Measurements from ENCODE around the gene GRID1.

The GRID1 gene

DNA sequence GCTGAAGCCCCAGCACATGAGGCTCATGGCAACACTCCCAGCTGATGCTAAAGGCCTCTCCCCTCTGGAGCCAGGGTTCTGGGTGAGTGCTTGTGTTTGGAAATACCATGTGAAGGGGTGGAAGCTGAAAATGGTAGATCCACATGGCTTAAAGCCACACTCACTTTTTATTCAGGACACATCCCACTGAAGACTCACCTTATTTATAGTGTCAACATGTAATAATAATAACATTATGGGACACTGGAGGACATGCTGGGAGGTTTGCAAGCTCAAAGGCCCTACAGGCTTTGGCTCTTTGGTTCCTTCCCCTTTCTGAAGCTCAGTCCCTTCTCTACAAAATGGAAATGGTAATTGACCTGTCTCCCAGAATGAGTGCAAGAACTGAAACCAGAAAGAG is 318.0 kb downstream of the GRID1 start:
- no peak overlapping the region for H3K4me3 ChIP-seq (ENCODE audit: control insufficient read depth, low read depth, low read length)
- TF ChIP-seq, protein P1, sequence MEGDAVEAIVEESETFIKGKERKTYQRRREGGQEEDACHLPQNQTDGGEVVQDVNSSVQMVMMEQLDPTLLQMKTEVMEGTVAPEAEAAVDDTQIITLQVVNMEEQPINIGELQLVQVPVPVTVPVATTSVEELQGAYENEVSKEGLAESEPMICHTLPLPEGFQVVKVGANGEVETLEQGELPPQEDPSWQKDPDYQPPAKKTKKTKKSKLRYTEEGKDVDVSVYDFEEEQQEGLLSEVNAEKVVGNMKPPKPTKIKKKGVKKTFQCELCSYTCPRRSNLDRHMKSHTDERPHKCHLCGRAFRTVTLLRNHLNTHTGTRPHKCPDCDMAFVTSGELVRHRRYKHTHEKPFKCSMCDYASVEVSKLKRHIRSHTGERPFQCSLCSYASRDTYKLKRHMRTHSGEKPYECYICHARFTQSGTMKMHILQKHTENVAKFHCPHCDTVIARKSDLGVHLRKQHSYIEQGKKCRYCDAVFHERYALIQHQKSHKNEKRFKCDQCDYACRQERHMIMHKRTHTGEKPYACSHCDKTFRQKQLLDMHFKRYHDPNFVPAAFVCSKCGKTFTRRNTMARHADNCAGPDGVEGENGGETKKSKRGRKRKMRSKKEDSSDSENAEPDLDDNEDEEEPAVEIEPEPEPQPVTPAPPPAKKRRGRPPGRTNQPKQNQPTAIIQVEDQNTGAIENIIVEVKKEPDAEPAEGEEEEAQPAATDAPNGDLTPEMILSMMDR (conservative IDR thresholded peaks at IDR 0.05; ENCODE audit: control insufficient read depth, insufficient read depth, low read depth, low read length): no peak
- no peak for DNase-seq (ENCODE audit: low read depth)

DNA sequence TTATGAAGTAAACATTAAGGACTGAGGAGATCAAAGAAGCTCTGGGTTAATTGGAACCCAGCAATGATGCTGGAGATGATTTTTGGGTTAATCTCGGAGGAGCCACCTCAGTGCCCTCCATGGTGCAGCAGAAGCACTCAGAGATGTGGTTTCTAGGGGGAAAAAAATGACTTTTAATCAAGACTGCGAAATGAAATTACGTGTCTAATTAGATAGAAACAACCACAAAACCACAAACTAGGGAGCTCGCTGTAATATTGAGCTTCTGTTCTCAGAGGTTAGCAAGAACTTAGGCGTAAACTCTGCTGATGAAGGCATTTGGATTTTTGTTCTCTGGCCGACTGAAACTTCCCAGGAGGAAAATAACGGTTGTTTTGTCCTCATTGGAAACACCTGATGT is 319.0 kb downstream of the GRID1 start:
- TF ChIP-seq, protein P1 (conservative IDR thresholded peaks at IDR 0.05; ENCODE audit: control insufficient read depth, insufficient read depth, low read depth, low read length): no peak
- DNase-seq (ENCODE audit: low read depth): no peak
- H3K4me3 ChIP-seq (ENCODE audit: control insufficient read depth, low read depth, low read length): no peak overlapping the region

DNA sequence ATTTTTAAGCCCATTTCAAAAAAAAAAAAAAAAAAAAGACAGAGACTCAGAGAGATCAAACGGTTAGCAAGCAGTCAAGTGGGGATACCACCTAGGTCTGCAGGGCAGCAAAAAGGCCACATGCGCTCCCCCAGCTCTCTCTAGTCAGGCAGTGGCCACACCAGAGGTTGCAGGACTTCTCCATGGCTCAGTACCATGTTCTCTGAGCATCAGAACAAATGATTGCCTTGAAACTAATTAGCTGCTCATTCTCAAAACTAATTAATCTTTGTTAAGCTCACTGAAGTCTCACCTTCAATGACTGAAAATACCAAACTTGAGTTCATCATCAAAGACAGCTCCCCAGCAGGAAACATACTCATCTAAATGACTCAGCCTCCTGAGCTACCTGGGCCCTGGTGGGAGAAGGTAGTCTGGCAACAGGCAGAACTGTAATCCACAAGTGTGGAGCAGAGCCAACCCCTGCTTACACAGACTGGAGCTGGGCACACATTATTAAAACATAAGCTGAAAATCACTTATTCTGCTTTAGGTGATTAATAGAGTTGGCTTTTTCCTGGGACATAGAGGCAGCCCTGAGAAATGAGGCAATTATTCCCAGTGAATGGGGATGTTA is 319.6 kb downstream of the GRID1 start:
- no peak for DNase-seq (ENCODE audit: low read depth)
- H3K4me3 ChIP-seq (ENCODE audit: control insufficient read depth, low read depth, low read length): no peak overlapping the region
- TF ChIP-seq, protein P1 (conservative IDR thresholded peaks at IDR 0.05; ENCODE audit: control insufficient read depth, insufficient read depth, low read depth, low read length): no peak

DNA sequence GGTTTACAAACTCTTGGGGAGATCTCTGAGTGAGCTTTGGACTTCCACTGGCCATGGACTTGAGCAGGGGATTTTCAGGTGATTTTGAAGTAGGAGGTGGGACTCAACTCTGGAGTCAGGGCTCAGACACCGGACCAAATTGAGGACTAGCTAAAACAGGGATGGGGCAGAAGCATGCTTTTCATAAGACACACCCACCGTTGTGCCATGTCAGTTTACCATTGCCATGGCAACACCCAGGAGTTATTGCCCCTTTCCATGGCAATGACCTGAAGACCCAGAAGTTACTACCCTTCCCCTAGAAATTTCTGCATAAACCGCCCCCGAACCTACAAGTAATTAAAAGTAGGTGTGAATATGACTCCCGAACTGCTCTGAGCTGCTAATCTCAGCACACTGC is 320.7 kb downstream of the GRID1 start:
- no peak overlapping the region for H3K4me3 ChIP-seq (ENCODE audit: control insufficient read depth, low read depth, low read length)
- TF ChIP-seq, protein P1 (conservative IDR thresholded peaks at IDR 0.05; ENCODE audit: control insufficient read depth, insufficient read depth, low read depth, low read length): no peak
- no peak for DNase-seq (ENCODE audit: low read depth)

DNA sequence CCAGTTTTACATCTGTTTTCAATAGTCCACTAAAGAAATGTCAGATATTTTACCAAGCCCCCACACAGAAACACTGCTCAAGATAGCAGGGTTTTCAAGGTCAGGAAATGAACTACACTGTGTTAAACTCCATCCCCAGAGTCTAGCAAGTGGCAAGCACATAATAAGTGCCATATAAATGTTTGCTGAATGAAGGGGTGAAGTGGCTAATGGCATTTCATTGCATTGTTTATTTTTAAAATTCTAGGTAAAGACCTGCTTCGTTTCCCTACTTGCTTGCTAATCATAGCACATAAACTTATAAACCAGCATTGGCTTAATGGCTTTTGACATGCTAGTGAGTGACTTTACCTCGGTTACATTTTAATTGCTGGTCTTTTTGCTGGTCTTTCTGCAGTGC is 322.6 kb downstream of the GRID1 start:
- TF ChIP-seq, protein P1 (conservative IDR thresholded peaks at IDR 0.05; ENCODE audit: control insufficient read depth, insufficient read depth, low read depth, low read length): no peak
- no peak for DNase-seq (ENCODE audit: low read depth)

DNA sequence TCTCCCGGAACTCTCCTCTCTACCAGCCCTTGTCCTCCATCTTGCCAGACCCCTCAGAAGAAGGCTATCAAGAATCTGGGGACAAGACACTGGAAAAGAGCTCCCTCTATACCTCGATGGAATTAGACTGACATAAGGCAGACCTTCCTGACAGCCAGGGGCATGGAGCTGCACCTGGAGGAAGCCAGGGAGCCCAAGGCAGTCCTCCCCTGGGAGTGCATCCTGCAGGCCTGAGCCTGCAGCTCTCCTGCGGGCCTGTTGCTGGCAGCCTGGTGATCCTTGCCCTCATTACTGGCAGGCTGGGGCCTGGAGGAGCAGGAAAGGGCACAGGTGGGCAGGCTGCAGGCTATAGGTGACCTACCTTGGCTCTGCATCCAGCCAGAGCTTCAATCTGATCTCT is 323.4 kb downstream of the GRID1 start:
- H3K4me3 ChIP-seq (ENCODE audit: control insufficient read depth, low read depth, low read length): no peak overlapping the region
- TF ChIP-seq, protein P1 (conservative IDR thresholded peaks at IDR 0.05; ENCODE audit: control insufficient read depth, insufficient read depth, low read depth, low read length): no peak
- no peak for DNase-seq (ENCODE audit: low read depth)

More for the DNA sequence above, 322.6 kb downstream of the GRID1 start:
- H3K4me3 ChIP-seq (ENCODE audit: control insufficient read depth, low read depth, low read length): no peak overlapping the region

DNA sequence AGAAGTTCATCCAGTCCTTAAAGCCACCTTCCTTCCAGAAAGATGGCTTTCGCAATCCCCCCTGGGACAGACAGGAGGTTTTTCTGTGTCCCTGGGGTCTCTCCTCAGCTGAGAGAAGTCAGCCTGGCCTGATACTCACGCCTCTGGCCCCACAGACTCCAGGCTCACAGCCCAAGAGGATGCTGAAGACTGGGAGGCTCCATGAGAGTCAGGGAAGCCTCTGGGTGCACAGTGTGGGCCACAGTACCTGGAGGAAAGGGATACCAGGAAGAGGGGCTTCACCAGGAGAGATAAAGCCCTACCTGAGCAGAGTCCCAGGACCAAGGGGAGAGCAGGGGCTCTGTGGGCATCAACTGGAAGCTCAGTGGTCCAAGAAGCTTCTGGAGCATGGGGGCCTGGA is 324.4 kb downstream of the GRID1 start:
- H3K4me3 ChIP-seq (ENCODE audit: control insufficient read depth, low read depth, low read length): no peak overlapping the region
- TF ChIP-seq, protein P1 (conservative IDR thresholded peaks at IDR 0.05; ENCODE audit: control insufficient read depth, insufficient read depth, low read depth, low read length): no peak
- DNase-seq (ENCODE audit: low read depth): no peak

Data from fibroblast of mammary gland (primary cell).